OCI-LY3 (cell line): ENCODE data around the gene SMCO3.

Experiments
- EZH2phosphoT487 ChIP-seq: fragments of 200-600 bp; shearing (Covaris generic); IDR thresholded peaks from 2 replicates; pipeline ENCODE4 v1.6.1; 2018; ENCODE audit warnings: antibody characterized with exemption, mixed run types, low read depth
- TF ChIP-seq, protein P1 (sequence below): fragments of 200-600, 300-600 bp; sonication (generic); IDR thresholded peaks from 2 replicates; pipeline ENCODE4 v1.5.1; 2014; ENCODE audit warnings: antibody characterized with exemption, low read length, low read depth

DNA sequence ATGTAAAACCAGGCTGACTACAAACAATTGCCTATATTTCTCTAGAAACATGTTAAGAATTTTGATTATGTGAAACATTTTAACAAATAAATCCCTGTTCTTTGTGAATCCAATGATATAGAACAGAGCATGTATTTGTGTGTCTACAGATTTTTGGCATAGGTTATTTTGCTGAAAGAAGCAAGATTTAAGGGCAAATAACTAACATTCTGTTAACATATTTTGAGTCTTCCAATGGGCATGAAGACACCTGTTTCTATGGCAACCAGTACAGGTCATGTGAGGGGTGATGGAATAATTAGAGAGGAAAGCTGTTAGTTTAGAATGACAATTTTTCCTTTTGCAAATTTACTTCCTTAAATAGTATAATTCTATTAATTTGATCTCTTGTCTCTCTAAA, 20.5 kb upstream of the SMCO3 start:
- TF ChIP-seq, protein P1, sequence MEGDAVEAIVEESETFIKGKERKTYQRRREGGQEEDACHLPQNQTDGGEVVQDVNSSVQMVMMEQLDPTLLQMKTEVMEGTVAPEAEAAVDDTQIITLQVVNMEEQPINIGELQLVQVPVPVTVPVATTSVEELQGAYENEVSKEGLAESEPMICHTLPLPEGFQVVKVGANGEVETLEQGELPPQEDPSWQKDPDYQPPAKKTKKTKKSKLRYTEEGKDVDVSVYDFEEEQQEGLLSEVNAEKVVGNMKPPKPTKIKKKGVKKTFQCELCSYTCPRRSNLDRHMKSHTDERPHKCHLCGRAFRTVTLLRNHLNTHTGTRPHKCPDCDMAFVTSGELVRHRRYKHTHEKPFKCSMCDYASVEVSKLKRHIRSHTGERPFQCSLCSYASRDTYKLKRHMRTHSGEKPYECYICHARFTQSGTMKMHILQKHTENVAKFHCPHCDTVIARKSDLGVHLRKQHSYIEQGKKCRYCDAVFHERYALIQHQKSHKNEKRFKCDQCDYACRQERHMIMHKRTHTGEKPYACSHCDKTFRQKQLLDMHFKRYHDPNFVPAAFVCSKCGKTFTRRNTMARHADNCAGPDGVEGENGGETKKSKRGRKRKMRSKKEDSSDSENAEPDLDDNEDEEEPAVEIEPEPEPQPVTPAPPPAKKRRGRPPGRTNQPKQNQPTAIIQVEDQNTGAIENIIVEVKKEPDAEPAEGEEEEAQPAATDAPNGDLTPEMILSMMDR = no peak
- no peak for TF ChIP-seq EZH2phosphoT487
